Choroid plexus epithelial cell (primary cell): ENCODE results near the gene MMP25.

Experiments used
- DNase-seq: peaks from one replicate; pipeline ENCODE4 v3.0.0-alpha.2; 2010; ENCODE audit warnings: low read depth
- H3K4me3 ChIP-seq: 2 replicates; pipeline ENCODE4 v1.5.1; 2011; ENCODE audit warnings: low read depth, mild to moderate bottlenecking, control low read depth, low read length, moderate library complexity
- CTCF ChIP-seq: conservative IDR thresholded peaks from 2 replicates; pipeline ENCODE4 v1.5.1; 2011; ENCODE audit warnings: low read depth, mild to moderate bottlenecking, control low read depth, inconsistent platforms, low read length, moderate library complexity

The MMP25 gene

GRCh38 chr16:3032624-3033023 lies 13.7 kb upstream of the MMP25 start:
- no peak for TF ChIP-seq CTCF
- H3K4me3 ChIP-seq: no peak overlapping the region
- no peak for DNase-seq

GRCh38 chr16:3035289-3035971 lies 10.9 kb upstream of the MMP25 start:
- H3K4me3 ChIP-seq: no peak overlapping the region
- no peak for TF ChIP-seq CTCF
- DNase-seq: no peak

GRCh38 chr16:3035972-3036725 lies 10.2 kb upstream of the MMP25 start:
- DNase-seq: no peak
- TF ChIP-seq CTCF: no peak
- H3K4me3 ChIP-seq: no peak overlapping the region

GRCh38 chr16:3036726-3037315 lies 9.5 kb upstream of the MMP25 start, which contains the start of gene BICDL2:
BICDL2 (minus strand) TSS chr16:3036944; CDS start chr16:3035496, 1,448 bp downstream.
- no peak for TF ChIP-seq CTCF
- H3K4me3 ChIP-seq: no peak within 1 kb of the TSS
- DNase-seq: no peak

GRCh38 chr16:3038256-3038655 lies 8.1 kb upstream of the MMP25 start:
- no peak for TF ChIP-seq CTCF
- no peak overlapping the region for H3K4me3 ChIP-seq
- DNase-seq: no peak

GRCh38 chr16:3038896-3039295 lies 7.5 kb upstream of the MMP25 start:
- H3K4me3 ChIP-seq: no peak overlapping the region
- no peak for DNase-seq
- TF ChIP-seq CTCF: no peak

GRCh38 chr16:3042376-3042775 lies 4.0 kb upstream of the MMP25 start:
- TF ChIP-seq CTCF: no peak
- DNase-seq: no peak
- H3K4me3 ChIP-seq: no peak overlapping the region
